GM12878 (cell line): ENCODE results near the gene ATG101. TPM values are rescaled to one million over a fixed set of nuclear protein-coding genes. Genes with fewer than 3 reads are reported as not detected.

Source experiments
- ATAC-seq: fragments of 200-7000 bp; cut with Tn5 transposase; 3 replicates; pipeline ENCODE4 v1.9.1; 2020; ENCODE audit warnings: mild to moderate bottlenecking, moderate library complexity
- BruUV-seq: library from RNA; stranded (reverse); fragments of 400-500 nt; replicated peaks from 2 replicates; lab custom pipeline; 2021; lab: Mats Ljungman, UMichigan
- CTCF ChIA-PET: fragments of 300-600 bp; sonication (Branson Sonifier 250); formaldehyde crosslinking; extraction: SDS; loops from one replicate; lab custom pipeline; 2021; ENCODE audit warnings: inconsistent platforms; lab: Yijun Ruan, JAX
- POLR2A ChIA-PET: fragments of 350-600 bp; formaldehyde crosslinking; extraction: SDS; loops from one replicate; lab custom pipeline; 2021; ENCODE audit warnings: inconsistent platforms; lab: Charles Lee
- RAD21 ChIA-PET: fragments of 300-600 bp; sonication (Branson Sonifier 250); formaldehyde crosslinking; loops from one replicate; lab custom pipeline; 2023; ENCODE audit warnings: antibody characterized with exemption; ENCODE audit not compliant: unreplicated experiment; lab: Charles Lee
- SMC1A ChIA-PET: fragments of 300-600 bp; sonication (Branson Sonifier 250); formaldehyde crosslinking; loops from one replicate; lab custom pipeline; 2023; ENCODE audit not compliant: unreplicated experiment, uncharacterized antibody; lab: Charles Lee
- DNase-seq: peaks from one replicate; pipeline ENCODE4 v3.0.0-alpha.2; 2011; ENCODE audit warnings: low read depth, low spot score
- FAIRE-seq: peaks from 3 replicates; lab custom pipeline; 2011; peaks lifted over from hg19 to GRCh38; lab: Jason Lieb, UNC
- H2AFZ ChIP-seq: 2 replicates; pipeline ENCODE4 v1.6.0; 2011; ENCODE audit warnings: low read depth, low read length, control low read depth; ENCODE audit not compliant: control insufficient read depth
- H3K27ac ChIP-seq: 2 replicates; pipeline ENCODE4 v1.5.1; 2011; ENCODE audit warnings: control low read depth; ENCODE audit not compliant: control insufficient read depth, insufficient read depth
- H3K27me3 ChIP-seq, 2 experiments: replicated peaks in 1 of 2; 2 replicates each; pipeline versions ENCODE4 v1.6.0 to v1.6.1; 2011; ENCODE audit warnings: low read length in 1 of 2; ENCODE audit not compliant: control insufficient read depth in 2 of 2, insufficient read depth in 2 of 2
- H3K36me3 ChIP-seq, 2 experiments: 2 replicates each; pipeline ENCODE4 v1.5.1; 2011; ENCODE audit warnings: low read length in 1 of 2; ENCODE audit not compliant: control insufficient read depth in 2 of 2, insufficient read depth in 2 of 2
- H3K4me1 ChIP-seq: 2 replicates; pipeline ENCODE4 v1.6.1; 2011; ENCODE audit warnings: mild to moderate bottlenecking, low read length, moderate library complexity, mixed read lengths; ENCODE audit not compliant: control insufficient read depth, insufficient read depth
- H3K4me2 ChIP-seq: 2 replicates; pipeline ENCODE4 v1.6.0; 2011; ENCODE audit warnings: control low read depth; ENCODE audit not compliant: control insufficient read depth, insufficient read depth
- H3K4me3 ChIP-seq: fragments of 200-600 bp; sonication (generic); 2 replicates; pipeline ENCODE4 v1.5.1; 2016
- H3K79me2 ChIP-seq: 2 replicates; pipeline ENCODE4 v1.6.0; 2011; ENCODE audit warnings: low read length; ENCODE audit not compliant: control insufficient read depth, insufficient read depth
- H3K9ac ChIP-seq: 2 replicates; pipeline ENCODE4 v1.8.0; 2011; ENCODE audit warnings: low read length, control low read depth, mixed read lengths; ENCODE audit not compliant: control insufficient read depth, insufficient read depth
- H3K9me3 ChIP-seq: replicated peaks from 3 replicates; pipeline ENCODE4 v1.5.1; 2011; ENCODE audit warnings: mild to moderate bottlenecking, low read length; ENCODE audit not compliant: control insufficient read depth, insufficient read depth
- H4K20me1 ChIP-seq: 2 replicates; pipeline ENCODE4 v1.6.0; 2011; ENCODE audit not compliant: control insufficient read depth, insufficient read depth
- FOS ChIP-seq: IDR thresholded peaks from 3 replicates; pipeline ENCODE4 v1.6.1; 2011; ENCODE audit warnings: borderline replicate concordance; ENCODE audit not compliant: insufficient read length; ENCODE audit errors: extremely low read depth
- JUND ChIP-seq: IDR thresholded peaks from 2 replicates; pipeline ENCODE4 v1.6.1; 2012; ENCODE audit warnings: low read depth, mild to moderate bottlenecking, low read length, improper control_type of control experiment, moderate library complexity
- KDM1A ChIP-seq: fragments of 200-600 bp; sonication (generic); IDR thresholded peaks from 2 replicates; pipeline ENCODE4 v1.6.1; 2016; ENCODE audit warnings: borderline replicate concordance
- LARP7 ChIP-seq: fragments of 450-650 bp; IDR thresholded peaks from 2 replicates; pipeline ENCODE4 v1.6.1; 2017; ENCODE audit warnings: mild to moderate bottlenecking
- MEF2B ChIP-seq: fragments of 450-650 bp; IDR thresholded peaks from 2 replicates; pipeline ENCODE4 v1.6.1; 2018; ENCODE audit warnings: mild to moderate bottlenecking, moderate library complexity; ENCODE audit not compliant: partially characterized antibody, poor library complexity, severe bottlenecking
- NFIC ChIP-seq: IDR thresholded peaks from 2 replicates; pipeline ENCODE4 v1.6.1; 2012; ENCODE audit warnings: low read depth, mild to moderate bottlenecking, inconsistent platforms, low read length, moderate library complexity
- RBBP5 ChIP-seq: fragments of 200-600 bp; sonication (generic); conservative IDR thresholded peaks from 2 replicates; pipeline ENCODE4 v1.6.1; 2016
- SIN3A ChIP-seq: IDR thresholded peaks from 2 replicates; pipeline ENCODE4 v1.6.1; 2012; ENCODE audit warnings: low read depth, low read length, improper control_type of control experiment
- SMAD5 ChIP-seq: IDR thresholded peaks from 2 replicates; pipeline ENCODE4 v1.6.1; 2016; ENCODE audit warnings: antibody characterized with exemption, low read depth
- ZNF274 ChIP-seq: IDR thresholded peaks from one replicate; pipeline ENCODE4 v1.8.0; 2011; ENCODE audit not compliant: insufficient read length, insufficient read depth
- WGBS: methylation state at CpG from one replicate; pipeline ENCODE4 v1.1.6; 2016; ENCODE audit warnings: low lambda C conversion rate; ENCODE audit not compliant: insufficient replicate concordance, insufficient coverage; ENCODE audit errors: missing lambda C conversion rate; 5-methylcytosine and 5-hydroxymethylcytosine counted together
- in situ Hi-C: fragments of 300-500 bp; cut with MboI; formaldehyde crosslinking; loops from 9 replicates; pipeline ENCODE4 v1.14.3; 2018; ENCODE audit warnings: mixed read lengths
- intact Hi-C: fragments of 100-400 bp; cut with micrococcal nuclease; formaldehyde crosslinking; loops from one replicate; pipeline ENCODE4 v1.14.2; 2022; ENCODE audit not compliant: unreplicated experiment
- polyA plus RNA-seq, 11 experiments: library from polyadenylated mRNA; depleted of rRNA in 4 of 11; unstranded in 6 of 11; stranded (reverse) in 5 of 11; fragments of >200 nt; fragmentation: Nextera tagmentation in 4 of 11; fragmentation: Illumina TruSeq in 1 of 11; extraction: Ambion mirVana in 4 of 11; extraction: Trizol in 1 of 11; gene quantifications; 1 replicate in 1 of 11; 2 replicates in 10 of 11; pipeline versions ENCODE4 v1.2.1 to v1.2.3, GENCODE V29; 2011 to 2016; ENCODE audit warnings: inconsistent platforms in 2 of 11, missing spikeins in 2 of 11, low read depth in 1 of 11
- total RNA-seq, 4 experiments: library from RNA; depleted of rRNA in 3 of 4; stranded (reverse); fragments of >200 nt in 3 of 4; fragmentation: Illumina TruSeq in 1 of 4; extraction: Trizol in 1 of 4; gene quantifications; 2 replicates each; pipeline versions ENCODE4 v1.2.1 to v1.2.3, GENCODE V29; 2013 to 2021
- TF ChIP-seq, protein P1 (sequence below): IDR thresholded peaks from 2 replicates; pipeline ENCODE4 v1.6.1; 2012; ENCODE audit warnings: low read length, inconsistent platforms
- TF ChIP-seq, protein P2 (sequence below): fragments of 450-650 bp; IDR thresholded peaks from 2 replicates; pipeline ENCODE4 v1.6.1; 2014; ENCODE audit warnings: mild to moderate bottlenecking

The ATG101 gene
- total and polyA plus RNA-seq, 10 of the 15 experiments (the other 5 are each of a cell fraction or from before 2014, with no cell fraction given): 2.7 to 49.8 (median 35.3) TPM

DNA sequence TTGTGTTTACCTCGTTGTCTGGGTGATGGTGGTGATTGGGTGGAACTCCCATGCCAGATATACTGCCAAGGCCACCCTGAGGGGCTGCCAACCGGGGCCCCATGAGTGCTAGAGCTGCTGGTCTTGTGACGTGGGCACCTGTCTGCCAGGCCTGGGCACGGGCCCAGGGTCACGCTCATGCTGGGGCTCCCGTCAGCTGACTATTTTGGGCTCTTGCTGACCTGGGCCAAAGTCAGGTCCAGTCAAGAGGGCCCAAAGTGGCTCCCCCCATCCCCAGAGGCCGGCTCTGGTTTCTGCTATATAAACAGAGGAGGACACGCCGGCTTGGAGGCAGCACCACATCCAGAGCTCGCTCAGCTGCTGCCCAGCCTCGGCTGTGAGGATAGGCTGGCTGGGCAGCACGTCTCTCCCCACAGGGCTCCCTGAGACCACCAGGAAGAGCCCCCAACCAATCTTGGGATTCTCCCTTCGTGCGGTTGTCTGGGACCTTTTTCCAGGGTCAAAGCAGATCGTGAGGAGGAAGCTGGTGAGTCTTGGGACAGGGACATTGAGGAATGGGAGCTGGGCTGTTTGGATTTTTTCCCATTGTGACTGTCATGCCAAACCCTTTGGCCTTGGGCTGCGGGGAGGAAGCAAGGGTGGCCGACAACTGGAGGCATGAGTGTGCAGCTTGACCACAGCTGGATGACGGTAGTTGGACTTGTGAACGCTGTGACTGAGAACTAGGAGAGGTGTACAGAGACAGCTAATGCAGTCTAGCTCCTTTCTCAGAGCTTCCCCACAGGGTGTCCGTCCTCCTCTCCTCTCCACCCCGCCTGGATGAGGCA, 26.2 kb upstream of the ATG101 start:
- ChIA-PET CTCF (interaction anchor here (0.9 to 6.8 kb wide), 6 partner anchors 11 to 72 kb away, joined by 3 to 61 read pairs (median 8); partner anchors contain the start of gene ATG101), RAD21 (interaction anchor here (0.8 to 1.3 kb wide), 3 partner anchors 11 to 39 kb away, joined by 4 to 5 read pairs (median 4); no protein-coding TSS in a partner anchor), POLR2A (interaction anchor here (0.6 to 2.3 kb wide), 5 partner anchors 8 to 963 kb away, joined by 3 to 7 read pairs (median 3); partner anchors contain the start of gene EIF4B), SMC1A (interaction anchor here (0.9 to 1.2 kb wide), 4 partner anchors 12 to 25 kb away, joined by 3 to 5 read pairs (median 4); no protein-coding TSS in a partner anchor)
- DNase-seq: no peak
- Histone ChIP-seq H3K36me3 (no peaks in the 10 kb centered on the region), H3K27ac (no peak overlapping the region), H3K27me3 (no peaks in the 10 kb centered on the region), H2AFZ (no peak overlapping the region), H3K4me1 (peaks cover 15% of the 10 kb centered on the region), H3K9ac (no peak overlapping the region), H3K9me3 (no peaks in the 10 kb centered on the region), H3K4me3 (no peak overlapping the region), H3K79me2 (no peaks in the 10 kb centered on the region), H3K4me2 (no peak overlapping the region), H4K20me1 (no peaks in the 10 kb centered on the region)
- no peak for ATAC-seq
- 40% methylated on average over 19 of the region's 21 CpGs for WGBS
- intact Hi-C loops (no loop called here), in situ Hi-C loops (no loop called here)
- TF ChIP-seq, protein P1, sequence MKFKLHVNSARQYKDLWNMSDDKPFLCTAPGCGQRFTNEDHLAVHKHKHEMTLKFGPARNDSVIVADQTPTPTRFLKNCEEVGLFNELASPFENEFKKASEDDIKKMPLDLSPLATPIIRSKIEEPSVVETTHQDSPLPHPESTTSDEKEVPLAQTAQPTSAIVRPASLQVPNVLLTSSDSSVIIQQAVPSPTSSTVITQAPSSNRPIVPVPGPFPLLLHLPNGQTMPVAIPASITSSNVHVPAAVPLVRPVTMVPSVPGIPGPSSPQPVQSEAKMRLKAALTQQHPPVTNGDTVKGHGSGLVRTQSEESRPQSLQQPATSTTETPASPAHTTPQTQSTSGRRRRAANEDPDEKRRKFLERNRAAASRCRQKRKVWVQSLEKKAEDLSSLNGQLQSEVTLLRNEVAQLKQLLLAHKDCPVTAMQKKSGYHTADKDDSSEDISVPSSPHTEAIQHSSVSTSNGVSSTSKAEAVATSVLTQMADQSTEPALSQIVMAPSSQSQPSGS: no peak
- TF ChIP-seq, protein P2, sequence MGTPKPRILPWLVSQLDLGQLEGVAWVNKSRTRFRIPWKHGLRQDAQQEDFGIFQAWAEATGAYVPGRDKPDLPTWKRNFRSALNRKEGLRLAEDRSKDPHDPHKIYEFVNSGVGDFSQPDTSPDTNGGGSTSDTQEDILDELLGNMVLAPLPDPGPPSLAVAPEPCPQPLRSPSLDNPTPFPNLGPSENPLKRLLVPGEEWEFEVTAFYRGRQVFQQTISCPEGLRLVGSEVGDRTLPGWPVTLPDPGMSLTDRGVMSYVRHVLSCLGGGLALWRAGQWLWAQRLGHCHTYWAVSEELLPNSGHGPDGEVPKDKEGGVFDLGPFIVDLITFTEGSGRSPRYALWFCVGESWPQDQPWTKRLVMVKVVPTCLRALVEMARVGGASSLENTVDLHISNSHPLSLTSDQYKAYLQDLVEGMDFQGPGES: no peak
- no peak for TF ChIP-seq RBBP5
- TF ChIP-seq FOS: no peak
- no peak for TF ChIP-seq ZNF274
- TF ChIP-seq LARP7: no peak
- no peak for TF ChIP-seq SIN3A
- no peak for TF ChIP-seq JUND
- TF ChIP-seq KDM1A: no peak
- TF ChIP-seq NFIC: no peak
- TF ChIP-seq SMAD5: no peak
- TF ChIP-seq MEF2B: no peak
- BruUV-seq: no TSS peak
- FAIRE-seq: no peak
